HG02981 (cell line): ENCODE measurements around the gene TBKBP1.
"Not testable (repeated sequence)": the region's sequence is repeated elsewhere in the genome, so short reads cannot be mapped to it uniquely, and the experiment has no call there.

Experiments
- ATAC-seq: cut with Tn5 transposase; IDR thresholded peaks from one replicate; pipeline ENCODE4 v1.9.1; 2021; ENCODE audit warnings: mild to moderate bottlenecking, moderate library complexity; ENCODE audit not compliant: unreplicated experiment

The TBKBP1 gene

GRCh38 chr17:47676510-47677165 is 17.3 kb upstream of the TBKBP1 start:
- ATAC-seq = no peak

GRCh38 chr17:47678196-47678595 is 15.8 kb upstream of the TBKBP1 start:
- ATAC-seq = no peak

- ATAC-seq = no peak
Measured at GRCh38 chr17:47682138-47682537, 11.8 kb upstream of the TBKBP1 start.

- not testable (repeated sequence) for ATAC-seq
Measured at GRCh38 chr17:47682727-47683126, 11.2 kb upstream of the TBKBP1 start.

GRCh38 chr17:47684025-47684424 is 9.9 kb upstream of the TBKBP1 start:
- ATAC-seq = no peak

- no peak for ATAC-seq
Measured at GRCh38 chr17:47684535-47685193, 9.3 kb upstream of the TBKBP1 start.

- ATAC-seq = no peak
Measured at GRCh38 chr17:47685556-47686275, 8.2 kb upstream of the TBKBP1 start.

GRCh38 chr17:47686276-47686635 is 7.7 kb upstream of the TBKBP1 start:
- no peak for ATAC-seq

GRCh38 chr17:47686664-47687327 is 7.2 kb upstream of the TBKBP1 start:
- no peak for ATAC-seq

- ATAC-seq = no peak
Measured at GRCh38 chr17:47687328-47687690, 6.7 kb upstream of the TBKBP1 start.

- no peak for ATAC-seq
Measured at GRCh38 chr17:47687748-47688147, 6.2 kb upstream of the TBKBP1 start.

GRCh38 chr17:47690121-47690520 is 3.8 kb upstream of the TBKBP1 start:
- ATAC-seq = no peak

- no peak for ATAC-seq
Measured at GRCh38 chr17:47692137-47692894, 1.6 kb upstream of the TBKBP1 start.

- no peak for ATAC-seq
Measured at GRCh38 chr17:47692895-47693730, 848 bp upstream of the TBKBP1 start.

GRCh38 chr17:47694581-47695428 is 844 bp downstream of the TBKBP1 start:
- ATAC-seq = no peak

- no peak for ATAC-seq
Measured at GRCh38 chr17:47695429-47696376, 1.7 kb downstream of the TBKBP1 start.

GRCh38 chr17:47696717-47697642 is 3.0 kb downstream of the TBKBP1 start:
- no peak for ATAC-seq
